ENCODE results near the gene GALNT9. TPM values are rescaled to one million over a fixed set of nuclear protein-coding genes. Genes with fewer than 3 reads are reported as not detected.

GALNT9 gene
- total RNA-seq, 2 experiments from 2014 or later: not detected

Other genes starting within 250 kb of the GALNT9 start
- 10 to 100 TPM; 61.5 to 66.5 TPM for gene DDX51, start 185.3 kb downstream of the GALNT9 start, total RNA-seq
- 10 to 100 TPM; 25.8 to 28.3 TPM for gene NOC4L, start 185.1 kb downstream of the GALNT9 start, total RNA-seq
- 10 to 100 TPM; 78.5 to 82.0 TPM for gene FBRSL1, start 160.6 kb upstream of the GALNT9 start, total RNA-seq